ENCODE results near the gene HOXA10. TPM values are rescaled to one million over a fixed set of nuclear protein-coding genes. Genes with fewer than 3 reads are reported as not detected.

Gene HOXA10
- total and polyA plus RNA-seq, 2 donors (not counting 1 experiment from before 2014, with no cell fraction given) = 0.17 to 1.00 TPM

- Histone ChIP-seq H3K9ac (ENCODE audit: insufficient read depth, low read length) (no peak overlapping the region), H3K27me3 (ENCODE audit: control insufficient read depth, insufficient read depth, low read length) (peaks cover 54% of the 10 kb centered on the region), H3K4me2 (ENCODE audit: extremely low read depth, insufficient read depth, low read length) (no peak overlapping the region)
Measured at GRCh38 chr7:27180431-27181420, 6.6 kb upstream of the HOXA10 start.

GRCh38 chr7:27179503-27180430 is 5.6 kb upstream of the HOXA10 start:
- no peak overlapping the region for H2AFZ ChIP-seq (ENCODE audit: low read length)
- TF ChIP-seq CTCF (conservative IDR thresholded peaks at IDR 0.05 in 1 of 2, IDR thresholded peaks at IDR 0.05 in 1 of 2; ENCODE audit: low read depth in 1 of 2, low read length in 2 of 2) (peak; percentile 77 to 78), EZH2 (IDR thresholded peaks at IDR 0.05; ENCODE audit: low read length, missing control alignments) (peak; percentile 48)
- no peak overlapping the region for H3K9ac ChIP-seq (ENCODE audit: insufficient read depth, low read length)
- H3K79me2 ChIP-seq (ENCODE audit: control insufficient read depth, insufficient read depth, low read length) = no peaks in the 10 kb centered on the region
- DNase-seq (ENCODE audit: low read depth in 2 of 2) = peak; percentile 23 to 56
- peak overlapping the region; percentile 39 for H3K4me2 ChIP-seq (ENCODE audit: extremely low read depth, insufficient read depth, low read length)
- H4K20me1 ChIP-seq (ENCODE audit: control insufficient read depth, extremely low read depth, insufficient read depth, low read length) = no peaks in the 10 kb centered on the region
- H3K4me3 ChIP-seq (replicated peaks in 1 of 4; ENCODE audit: control extremely low read depth in 1 of 4, insufficient read depth in 1 of 4, low read depth in 3 of 4, low read length in 4 of 4) = peak overlapping the region in 2 of 4 experiments; percentile 22 to 31
- H3K27ac ChIP-seq (ENCODE audit: insufficient read depth, low read length) = no peak overlapping the region
- no peaks in the 10 kb centered on the region for H3K36me3 ChIP-seq (ENCODE audit: control insufficient read depth, insufficient read depth, low read length)
- H3K4me1 ChIP-seq (ENCODE audit: control insufficient read depth, extremely low read depth, insufficient read depth, low read length) = no peaks in the 10 kb centered on the region
- H3K9me3 ChIP-seq (ENCODE audit: control insufficient read depth, insufficient read depth, low read depth, low read length) = no peaks in the 10 kb centered on the region
- H3K27me3 ChIP-seq (ENCODE audit: control insufficient read depth, insufficient read depth, low read length) = peaks cover 53% of the 10 kb centered on the region

More at GRCh38 chr7:27180431-27181420, 6.6 kb upstream of the HOXA10 start:
- H4K20me1 ChIP-seq (ENCODE audit: control insufficient read depth, extremely low read depth, insufficient read depth, low read length) = no peaks in the 10 kb centered on the region
- no peak for DNase-seq (ENCODE audit: low read depth in 2 of 2)
- no peaks in the 10 kb centered on the region for H3K36me3 ChIP-seq (ENCODE audit: control insufficient read depth, insufficient read depth, low read length)
- H3K79me2 ChIP-seq (ENCODE audit: control insufficient read depth, insufficient read depth, low read length) = no peaks in the 10 kb centered on the region
- no peak overlapping the region for H3K27ac ChIP-seq (ENCODE audit: insufficient read depth, low read length)
- TF ChIP-seq CTCF (conservative IDR thresholded peaks at IDR 0.05 in 1 of 2, IDR thresholded peaks at IDR 0.05 in 1 of 2; ENCODE audit: low read depth in 1 of 2, low read length in 2 of 2) (no peak), EZH2 (IDR thresholded peaks at IDR 0.05; ENCODE audit: low read length, missing control alignments) (no peak)
- H3K9me3 ChIP-seq (ENCODE audit: control insufficient read depth, insufficient read depth, low read depth, low read length) = no peaks in the 10 kb centered on the region
- H3K4me3 ChIP-seq (replicated peaks in 1 of 4; ENCODE audit: control extremely low read depth in 1 of 4, insufficient read depth in 1 of 4, low read depth in 3 of 4, low read length in 4 of 4) = no peak overlapping the region
- no peaks in the 10 kb centered on the region for H3K4me1 ChIP-seq (ENCODE audit: control insufficient read depth, extremely low read depth, insufficient read depth, low read length)
- H2AFZ ChIP-seq (ENCODE audit: low read length) = no peak overlapping the region

- no peaks in the 10 kb centered on the region for H4K20me1 ChIP-seq (ENCODE audit: control insufficient read depth, extremely low read depth, insufficient read depth, low read length)
- no peak for DNase-seq (ENCODE audit: low read depth in 2 of 2)
- H3K9me3 ChIP-seq (ENCODE audit: control insufficient read depth, insufficient read depth, low read depth, low read length) = no peaks in the 10 kb centered on the region
- H3K9ac ChIP-seq (ENCODE audit: insufficient read depth, low read length) = no peak overlapping the region
- peak overlapping the region; percentile 39 for H3K4me2 ChIP-seq (ENCODE audit: extremely low read depth, insufficient read depth, low read length)
- TF ChIP-seq CTCF (conservative IDR thresholded peaks at IDR 0.05 in 1 of 2, IDR thresholded peaks at IDR 0.05 in 1 of 2; ENCODE audit: low read depth in 1 of 2, low read length in 2 of 2) = no peak
- TF ChIP-seq EZH2 (IDR thresholded peaks at IDR 0.05; ENCODE audit: low read length, missing control alignments) = no peak
- H3K36me3 ChIP-seq (ENCODE audit: control insufficient read depth, insufficient read depth, low read length) = no peaks in the 10 kb centered on the region
- peaks cover 54% of the 10 kb centered on the region for H3K27me3 ChIP-seq (ENCODE audit: control insufficient read depth, insufficient read depth, low read length)
- H3K79me2 ChIP-seq (ENCODE audit: control insufficient read depth, insufficient read depth, low read length) = no peaks in the 10 kb centered on the region
- no peak overlapping the region for H3K4me3 ChIP-seq (replicated peaks in 1 of 4; ENCODE audit: control extremely low read depth in 1 of 4, insufficient read depth in 1 of 4, low read depth in 3 of 4, low read length in 4 of 4)
- H3K27ac ChIP-seq (ENCODE audit: insufficient read depth, low read length) = no peak overlapping the region
- H3K4me1 ChIP-seq (ENCODE audit: control insufficient read depth, extremely low read depth, insufficient read depth, low read length) = no peaks in the 10 kb centered on the region
- H2AFZ ChIP-seq (ENCODE audit: low read length) = no peak overlapping the region
Measured at GRCh38 chr7:27179030-27179429, 4.9 kb upstream of the HOXA10 start.
